ENCODE measurements around the gene SMIM22. TPM values are rescaled to one million over a fixed set of nuclear protein-coding genes. Genes with fewer than 3 reads are reported as not detected.
A peak's percentile ranks its signal among the peaks of the same experiment; 100 is the strongest.

The SMIM22 gene
- total RNA-seq, 1 donor from 2014 or later = not detected

- peaks cover 95% of the 10 kb centered on the region for H3K36me3 ChIP-seq
- peak overlapping the region; percentile 93 for H3K27ac ChIP-seq (replicated peaks)
- peaks cover 65% of the 10 kb centered on the region for H3K4me1 ChIP-seq
- no peaks in the 10 kb centered on the region for H3K27me3 ChIP-seq (ENCODE audit: low read depth)
- no peak overlapping the region for H3K4me3 ChIP-seq
- H3K9me3 ChIP-seq (replicated peaks) = no peaks in the 10 kb centered on the region
- no peak for DNase-seq
- TF ChIP-seq CTCF (IDR thresholded peaks at IDR 0.05; ENCODE audit: borderline replicate concordance) = no peak
- intact Hi-C loops (cut with micrococcal nuclease) = no loop called here
Observed at GRCh38 chr16:4820652-4821051, 25.5 kb downstream of the SMIM22 start.

GRCh38 chr16:4825196-4825595 is 30.0 kb downstream of the SMIM22 start:
- H3K4me1 ChIP-seq = peaks cover 87% of the 10 kb centered on the region
- peak; percentile 60 for DNase-seq
- no peak for TF ChIP-seq CTCF (IDR thresholded peaks at IDR 0.05; ENCODE audit: borderline replicate concordance)

GRCh38 chr16:4826526-4826925 is 31.4 kb downstream of the SMIM22 start:
- no peak for DNase-seq
- no peak for TF ChIP-seq CTCF (IDR thresholded peaks at IDR 0.05; ENCODE audit: borderline replicate concordance)
- peaks cover 92% of the 10 kb centered on the region for H3K36me3 ChIP-seq
- intact Hi-C loops (cut with micrococcal nuclease) = no loop called here
- peaks cover 87% of the 10 kb centered on the region for H3K4me1 ChIP-seq
- H3K27me3 ChIP-seq (ENCODE audit: low read depth) = no peaks in the 10 kb centered on the region
- H3K9me3 ChIP-seq (replicated peaks) = no peaks in the 10 kb centered on the region
- no peak overlapping the region for H3K4me3 ChIP-seq
- H3K27ac ChIP-seq (replicated peaks) = peak overlapping the region; percentile 93

More at GRCh38 chr16:4825196-4825595, 30.0 kb downstream of the SMIM22 start:
- H3K27me3 ChIP-seq (ENCODE audit: low read depth) = no peaks in the 10 kb centered on the region
- intact Hi-C loops (cut with micrococcal nuclease) = no loop called here
- H3K9me3 ChIP-seq (replicated peaks) = no peaks in the 10 kb centered on the region
- H3K4me3 ChIP-seq = no peak overlapping the region
- H3K27ac ChIP-seq (replicated peaks) = peak overlapping the region; percentile 93
- peaks cover 92% of the 10 kb centered on the region for H3K36me3 ChIP-seq

DNA sequence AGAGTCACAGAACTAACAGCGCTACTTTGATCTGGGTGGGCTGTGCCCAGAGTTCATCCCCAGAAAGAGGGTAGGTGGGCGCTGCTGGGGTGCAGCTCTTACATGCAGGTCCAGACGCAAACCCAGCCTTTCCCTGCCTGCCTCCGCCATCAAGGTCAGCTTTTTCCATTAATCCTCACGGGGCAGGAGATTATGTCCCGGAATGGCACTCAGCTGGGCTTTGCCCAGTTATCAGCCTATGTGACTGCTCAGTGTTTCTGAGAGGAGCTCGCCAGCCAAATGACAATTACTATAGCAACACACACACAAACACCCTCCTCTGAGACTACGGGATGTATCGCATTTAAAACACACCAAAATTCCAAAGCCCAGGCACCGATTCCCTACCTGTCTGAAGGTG is 31.8 kb downstream of the SMIM22 start:
- peak; percentile 50 for DNase-seq
- Histone ChIP-seq H3K4me1 (peaks cover 87% of the 10 kb centered on the region), H3K27ac (replicated peaks) (peak overlapping the region; percentile 93), H3K27me3 (ENCODE audit: low read depth) (no peaks in the 10 kb centered on the region), H3K4me3 (no peak overlapping the region), H3K36me3 (peaks cover 92% of the 10 kb centered on the region), H3K9me3 (replicated peaks) (no peaks in the 10 kb centered on the region)
- intact Hi-C loops (cut with micrococcal nuclease) = no loop called here
- TF ChIP-seq CTCF (IDR thresholded peaks at IDR 0.05; ENCODE audit: borderline replicate concordance) = no peak

- Histone ChIP-seq H3K36me3 (peaks cover 92% of the 10 kb centered on the region), H3K4me1 (peaks cover 91% of the 10 kb centered on the region), H3K9me3 (replicated peaks) (no peaks in the 10 kb centered on the region), H3K27ac (replicated peaks) (peak overlapping the region; percentile 93), H3K27me3 (ENCODE audit: low read depth) (no peaks in the 10 kb centered on the region), H3K4me3 (no peak overlapping the region)
- TF ChIP-seq CTCF (IDR thresholded peaks at IDR 0.05; ENCODE audit: borderline replicate concordance) = no peak
- intact Hi-C loops (cut with micrococcal nuclease) = no loop called here
- peak; percentile 55 for DNase-seq
Observed at GRCh38 chr16:4828567-4829321, 33.6 kb downstream of the SMIM22 start.

Measured in left ventricle myocardium inferior (tissue), 1 donor.